Measurements from ENCODE around the gene PTPRK.

GRCh38 chr6:128491100-128491581 lies 29.3 kb downstream of the PTPRK start:
- TF ChIP-seq CEBPB (IDR thresholded peaks at IDR 0.05) (no peak), CREB1 (IDR thresholded peaks at IDR 0.05; ENCODE audit: low read depth) (no peak), EP300 (IDR thresholded peaks at IDR 0.05; ENCODE audit: borderline replicate concordance) (no peak), MAX (IDR thresholded peaks at IDR 0.05) (no peak), RAD21 (IDR thresholded peaks at IDR 0.05; ENCODE audit: low read depth) (no peak), TAF1 (IDR thresholded peaks at IDR 0.05; ENCODE audit: low read depth) (no peak), YY1 (IDR thresholded peaks at IDR 0.05; ENCODE audit: low read depth) (no peak), FOXM1 (IDR thresholded peaks at IDR 0.05; ENCODE audit: borderline replicate concordance, low read depth) (no peak), TCF12 (IDR thresholded peaks at IDR 0.05; ENCODE audit: low read depth) (no peak), ZBTB7A (IDR thresholded peaks at IDR 0.05; ENCODE audit: low read depth) (no peak)

All from Ishikawa (cell line).